HG03521 (cell line): ENCODE results near the gene COL25A1.

Experiments used
- ATAC-seq: cut with Tn5 transposase; IDR thresholded peaks from one replicate; pipeline ENCODE4 v1.9.1; 2021; ENCODE audit warnings: mild to moderate bottlenecking, moderate library complexity; ENCODE audit not compliant: unreplicated experiment

The COL25A1 gene

GRCh38 chr4:108831886-108832285 lies 470.6 kb downstream of the COL25A1 start:
- no peak for ATAC-seq

- ATAC-seq = no peak
Observed at GRCh38 chr4:108831291-108831690, 471.2 kb downstream of the COL25A1 start.

- peak; percentile 55 for ATAC-seq
Observed at GRCh38 chr4:108830509-108831244, 471.8 kb downstream of the COL25A1 start.

- ATAC-seq = no peak
Observed at GRCh38 chr4:108829966-108830492, 472.4 kb downstream of the COL25A1 start.

GRCh38 chr4:108828620-108829019 lies 473.8 kb downstream of the COL25A1 start:
- no peak for ATAC-seq

- ATAC-seq = no peak
Observed at GRCh38 chr4:108825737-108826136, 476.7 kb downstream of the COL25A1 start.

- ATAC-seq = no peak
Observed at GRCh38 chr4:108821351-108821930, 481.0 kb downstream of the COL25A1 start.

- ATAC-seq = no peak
Observed at GRCh38 chr4:108820492-108821350, 481.7 kb downstream of the COL25A1 start.

GRCh38 chr4:108814326-108814725 lies 488.1 kb downstream of the COL25A1 start:
- ATAC-seq = no peak

- ATAC-seq = no peak
Observed at GRCh38 chr4:108813261-108813660, 489.2 kb downstream of the COL25A1 start.

GRCh38 chr4:108811486-108811885 lies 491.0 kb downstream of the COL25A1 start:
- no peak for ATAC-seq

- no peak for ATAC-seq
Observed at GRCh38 chr4:108810087-108810486, 492.4 kb downstream of the COL25A1 start.

- ATAC-seq = no peak
Observed at GRCh38 chr4:108804648-108805273, 497.7 kb downstream of the COL25A1 start.

GRCh38 chr4:108799306-108799705 lies 503.2 kb downstream of the COL25A1 start:
- no peak for ATAC-seq

GRCh38 chr4:108796173-108796572 lies 506.3 kb downstream of the COL25A1 start:
- no peak for ATAC-seq

GRCh38 chr4:108795733-108796132 lies 506.7 kb downstream of the COL25A1 start:
- no peak for ATAC-seq

- ATAC-seq = no peak
Observed at GRCh38 chr4:108794136-108794535, 508.3 kb downstream of the COL25A1 start.

- no peak for ATAC-seq
Observed at GRCh38 chr4:108793415-108793814, 509.0 kb downstream of the COL25A1 start.

GRCh38 chr4:108788731-108789130 lies 513.7 kb downstream of the COL25A1 start:
- ATAC-seq = no peak

- no peak for ATAC-seq
Observed at GRCh38 chr4:108787724-108788123, 514.7 kb downstream of the COL25A1 start.

GRCh38 chr4:108787106-108787505 lies 515.4 kb downstream of the COL25A1 start:
- ATAC-seq = no peak
